HG02759 (cell line): Measurements from ENCODE around the gene PTOV1.

Experiments
- ATAC-seq: cut with Tn5 transposase; IDR thresholded peaks from one replicate; pipeline ENCODE4 v1.9.1; 2021; ENCODE audit warnings: mild to moderate bottlenecking, moderate library complexity; ENCODE audit not compliant: unreplicated experiment

PTOV1 gene

GRCh38 chr19:49857838-49858087 lies 6.8 kb downstream of the PTOV1 start:
- no peak for ATAC-seq

DNA sequence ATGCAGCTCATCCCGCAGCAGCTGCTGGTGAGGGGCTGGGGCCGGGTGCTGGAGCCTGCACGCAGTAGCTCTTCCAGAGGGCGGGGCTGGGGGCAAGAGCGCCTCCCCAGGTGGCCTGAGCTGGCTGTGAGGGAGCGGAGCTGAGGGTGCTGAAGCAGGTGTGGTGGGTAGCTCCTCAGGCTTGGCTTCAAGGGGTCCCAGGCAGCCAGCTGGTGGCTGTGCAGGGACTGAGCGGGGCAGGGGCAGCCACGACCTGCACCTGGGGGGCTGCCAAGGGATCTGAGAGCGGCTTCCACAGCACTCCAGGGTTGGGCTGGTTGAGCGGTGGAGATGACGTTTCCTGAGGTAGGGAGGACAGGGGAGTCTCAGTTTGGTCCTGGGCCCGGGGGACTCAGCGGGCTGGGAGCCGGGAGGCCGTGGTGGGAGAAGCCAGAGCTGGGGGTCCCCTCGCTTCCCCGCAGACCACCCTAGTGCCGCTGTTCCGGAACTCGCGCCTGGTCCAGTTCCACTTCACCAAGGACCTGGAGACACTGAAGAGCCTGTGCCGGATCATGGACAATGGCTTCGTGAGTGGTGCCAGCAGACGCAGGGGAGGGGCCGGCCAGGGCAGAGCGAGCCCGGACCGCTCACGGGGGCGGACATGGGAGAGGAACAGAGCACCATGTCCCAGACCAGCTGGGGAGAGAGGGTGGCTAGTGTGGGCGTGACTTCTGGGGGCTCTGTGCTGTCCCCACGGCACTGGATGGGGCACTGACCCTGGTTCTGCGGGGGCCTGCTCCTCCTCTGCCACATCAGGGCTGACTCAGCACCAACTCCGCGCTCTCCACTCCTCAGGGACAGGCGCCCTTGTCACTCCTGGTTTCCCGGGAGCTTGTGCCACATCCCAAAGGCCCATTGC lies 7.4 kb downstream of the PTOV1 start:
- ATAC-seq, result no peak

DNA sequence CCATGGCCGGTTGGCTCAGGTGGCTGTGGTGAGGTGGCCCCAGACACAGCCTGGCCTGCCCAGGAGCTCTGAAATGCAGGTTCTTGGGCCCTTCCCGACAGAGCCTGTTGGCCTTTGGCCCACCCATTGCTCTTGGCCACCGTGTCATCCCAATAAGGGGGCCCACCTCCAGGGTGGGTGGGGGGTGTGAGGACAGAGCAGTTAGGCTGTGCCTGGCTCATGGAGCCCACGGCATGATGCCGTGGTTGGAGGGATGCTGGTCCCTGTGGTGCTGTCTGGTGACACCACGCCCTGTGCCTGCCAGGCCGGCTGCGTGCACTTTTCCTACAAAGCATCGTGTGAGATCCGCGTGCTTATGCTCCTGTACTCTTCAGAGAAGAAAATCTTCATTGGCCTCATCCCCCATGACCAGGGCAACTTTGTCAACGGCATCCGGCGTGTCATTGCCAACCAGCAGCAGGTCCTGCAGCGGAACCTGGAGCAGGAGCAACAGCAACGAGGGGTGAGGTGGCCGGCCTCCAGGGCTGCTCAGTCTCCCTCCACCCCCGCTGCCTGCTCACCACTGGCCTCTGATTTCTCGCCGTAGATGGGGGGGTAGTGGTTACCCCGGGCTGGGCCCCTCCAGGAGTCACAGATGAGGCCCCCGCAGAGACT lies 8.8 kb downstream of the PTOV1 start:
- ATAC-seq, result no peak

DNA sequence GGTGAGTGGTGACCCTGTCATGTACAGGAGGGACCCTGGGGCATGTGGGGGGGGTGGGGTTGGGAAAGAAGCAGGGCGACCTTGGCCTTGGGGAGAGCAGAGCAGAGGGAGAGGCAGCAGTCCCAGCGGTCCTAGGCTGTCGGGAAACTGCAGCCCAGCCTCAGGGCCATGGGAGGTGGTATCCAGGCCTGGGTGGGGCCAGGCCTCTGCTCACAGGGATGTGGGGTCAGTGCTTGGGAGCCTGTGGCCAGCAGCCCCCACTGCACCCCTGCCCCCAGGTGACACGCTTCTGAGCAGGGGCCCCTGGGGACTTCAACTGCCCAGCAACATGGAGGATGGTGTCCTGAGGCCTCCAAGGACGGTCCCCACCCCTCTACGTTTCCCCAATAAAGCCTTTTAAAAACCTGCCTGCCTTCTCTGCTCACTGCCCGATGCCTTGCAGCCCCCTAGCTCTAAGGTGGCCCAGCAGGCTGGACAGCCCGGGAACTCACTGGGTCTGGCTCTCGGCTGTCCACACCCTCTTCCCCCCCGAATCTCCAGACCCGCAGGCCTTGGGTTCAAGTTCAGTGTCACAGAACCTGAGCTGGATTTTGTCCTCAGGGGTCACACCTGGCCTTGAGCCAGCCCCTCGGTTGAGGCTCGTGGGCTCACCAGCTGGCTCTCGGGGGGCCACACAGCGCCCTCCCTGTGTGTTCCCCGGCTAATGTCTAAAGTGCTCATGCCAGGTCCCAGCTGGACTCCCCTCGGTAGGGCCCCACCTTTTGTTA lies 9.6 kb downstream of the PTOV1 start:
- no peak for ATAC-seq

DNA sequence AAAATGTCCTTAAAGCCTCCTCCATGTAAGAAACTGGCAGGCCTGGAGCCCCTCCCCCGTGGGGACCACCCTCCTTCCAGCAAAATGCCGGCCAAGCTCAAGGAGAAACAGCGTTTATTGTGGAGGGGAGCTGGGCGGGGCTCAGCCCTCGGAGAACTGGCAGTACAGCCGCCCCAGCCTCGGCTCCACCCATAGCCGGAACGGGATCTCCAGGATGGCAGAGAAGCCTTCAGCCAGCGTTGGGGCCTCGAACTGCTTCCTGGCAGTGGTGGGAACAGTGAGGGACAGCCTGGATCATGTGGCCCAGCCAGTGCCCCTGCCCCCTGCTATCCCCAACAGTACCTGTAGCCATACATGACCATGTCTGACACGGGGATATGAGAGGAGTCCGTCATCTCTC lies 10.1 kb downstream of the PTOV1 start:
- ATAC-seq, result no peak

- no peak for ATAC-seq
Measured at GRCh38 chr19:49861541-49862378, 10.8 kb downstream of the PTOV1 start.

DNA sequence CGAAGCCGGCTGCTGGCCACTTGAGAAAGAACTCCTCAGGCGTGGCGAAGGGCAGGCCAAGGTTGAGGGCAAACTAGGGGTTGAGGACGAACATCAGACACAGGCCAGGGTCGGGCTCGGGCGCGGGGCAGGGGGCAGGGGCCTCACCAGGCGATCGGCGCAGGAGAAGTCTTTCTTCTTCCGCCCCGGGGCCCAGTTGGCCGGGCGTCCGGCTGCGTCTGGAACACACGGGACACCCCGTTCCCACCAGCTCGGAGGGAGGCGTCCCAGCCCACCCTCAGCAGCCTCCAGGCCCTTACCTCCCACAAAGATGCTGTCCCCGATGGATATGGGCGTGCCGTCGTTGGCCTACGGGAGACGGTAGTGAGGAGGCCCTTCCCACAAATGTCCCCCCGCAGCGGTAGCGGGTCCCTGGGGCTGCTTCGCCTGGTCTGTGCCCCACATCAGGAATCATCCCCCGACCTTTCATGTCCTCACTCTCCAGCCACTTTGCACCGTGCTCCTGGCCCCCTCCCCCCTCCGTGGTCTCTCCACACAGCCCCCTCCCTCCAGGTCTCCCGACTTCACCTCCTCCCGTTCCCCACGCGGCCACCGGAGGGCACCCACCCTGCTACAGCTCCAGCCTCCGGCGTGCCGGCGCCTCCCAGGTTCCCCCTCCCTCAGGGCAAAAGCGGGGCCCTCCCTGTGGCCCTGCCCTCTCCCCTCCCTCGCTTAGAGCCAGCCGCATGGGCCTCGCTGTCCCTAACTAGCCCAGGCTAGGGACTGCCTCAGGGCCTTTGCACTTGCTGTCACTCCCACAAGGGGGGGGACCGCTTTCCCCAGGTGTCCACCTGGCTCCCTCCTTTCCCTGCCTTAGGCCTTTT lies 11.7 kb downstream of the PTOV1 start:
- no peak for ATAC-seq

DNA sequence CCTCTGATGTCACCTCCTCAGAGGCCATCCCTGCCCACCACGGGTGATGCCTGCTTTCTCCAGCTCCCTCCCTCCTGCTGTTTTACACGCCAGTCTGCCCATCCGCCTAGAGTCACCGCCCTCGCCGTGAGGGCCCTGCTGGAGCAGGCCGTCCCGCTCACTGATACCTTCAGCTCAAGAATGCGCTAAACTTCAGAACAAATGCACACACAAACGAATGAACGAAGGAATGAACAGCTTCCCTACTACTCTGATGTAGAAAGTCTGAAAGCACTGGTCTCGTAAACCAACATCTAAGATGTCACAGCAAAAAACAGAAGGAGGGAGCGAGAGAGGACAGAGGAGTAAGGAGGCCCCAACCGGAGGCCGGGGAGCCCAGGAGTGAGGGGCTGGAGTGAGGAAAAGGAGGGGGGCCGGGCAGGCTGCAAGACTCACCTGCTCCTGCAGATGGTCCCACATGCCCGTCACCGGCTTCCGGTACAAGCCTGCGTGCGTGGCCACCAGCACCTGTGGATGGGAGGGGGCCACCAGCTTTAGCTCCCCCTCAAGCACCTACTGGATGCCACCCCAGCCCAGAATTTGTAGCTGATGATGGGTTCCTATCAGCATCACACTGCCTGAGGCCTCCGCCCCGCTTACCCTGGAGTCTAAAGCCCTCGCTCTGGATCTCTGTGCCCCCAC lies 12.4 kb downstream of the PTOV1 start:
- ATAC-seq, result no peak

DNA sequence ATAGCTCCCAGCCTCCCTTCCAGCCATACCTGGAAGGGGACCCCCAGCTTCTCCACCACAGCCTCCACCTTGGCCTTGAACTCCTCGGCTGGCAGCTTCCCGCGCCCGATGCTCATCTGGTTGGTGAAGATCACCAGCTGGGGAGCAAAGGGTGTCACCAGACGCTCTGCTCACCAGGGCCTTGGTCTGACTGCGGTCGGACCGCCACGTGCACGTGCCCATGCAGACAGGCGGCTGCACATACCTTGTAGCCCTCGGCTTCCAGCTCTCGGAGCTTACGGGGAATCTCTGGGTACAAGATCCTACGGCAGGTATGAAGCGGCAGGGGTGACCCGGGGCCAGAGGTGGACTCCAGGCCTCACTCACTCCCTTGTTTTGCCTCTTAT lies 13.0 kb downstream of the PTOV1 start:
- ATAC-seq, result no peak

- ATAC-seq, result no peak
Measured at GRCh38 chr19:49864890-49865289, 13.9 kb downstream of the PTOV1 start.

DNA sequence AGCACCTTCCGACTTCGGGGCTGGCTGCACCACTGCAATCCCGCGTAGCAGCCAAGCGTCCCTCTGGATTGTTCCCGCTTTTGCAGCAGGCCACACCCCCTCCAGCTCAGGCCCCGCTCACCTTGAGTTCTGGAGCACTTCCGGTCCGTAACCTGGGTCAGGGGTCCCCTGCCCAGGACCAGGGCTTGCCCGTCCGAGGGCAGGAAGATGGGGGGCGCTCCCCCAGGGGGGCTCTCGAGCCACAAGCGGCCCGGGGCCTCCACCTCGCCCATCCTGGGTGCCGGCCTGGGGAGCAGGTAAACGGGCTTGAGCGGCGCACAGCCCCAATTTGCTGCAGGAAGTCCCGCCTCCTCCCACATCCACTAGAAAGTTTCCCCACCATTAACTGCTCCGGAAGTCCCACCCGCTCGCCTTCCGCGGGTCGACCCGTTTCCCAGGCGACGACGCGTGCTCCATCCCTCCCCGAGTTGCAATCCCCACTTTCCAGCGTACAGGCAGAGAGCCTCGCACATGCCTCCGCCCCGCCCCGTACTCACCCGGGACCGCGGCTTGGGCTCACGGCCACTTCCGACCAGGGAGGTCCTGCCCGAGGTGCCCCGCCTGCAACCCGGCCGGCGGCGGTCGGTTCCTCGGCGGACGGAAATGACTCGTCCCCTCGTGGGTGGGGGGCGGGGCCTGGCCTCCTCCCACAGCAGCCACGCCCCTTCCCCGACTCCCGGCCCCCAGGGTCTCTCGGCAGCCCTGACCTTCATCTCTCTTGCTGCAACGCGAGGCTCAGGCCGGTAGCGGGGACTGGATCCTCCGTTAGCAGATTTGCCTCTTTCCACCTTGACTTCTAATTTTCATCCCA lies 16.2 kb downstream of the PTOV1 start, which contains the start of gene PNKP:
PNKP (minus strand) TSS at position 644 of the 850 bp plus-strand sequence; CDS start at position 272, 372 bp downstream.
- peak; percentile 54 for ATAC-seq

- ATAC-seq, result no peak
Measured at GRCh38 chr19:49869009-49869483, 18.1 kb downstream of the PTOV1 start.

GRCh38 chr19:49869484-49870308 lies 18.7 kb downstream of the PTOV1 start:
- ATAC-seq, result peak; percentile 72

GRCh38 chr19:49870309-49870901 lies 19.4 kb downstream of the PTOV1 start:
- no peak for ATAC-seq

- no peak for ATAC-seq
Measured at GRCh38 chr19:49871349-49871985, 20.5 kb downstream of the PTOV1 start.
